PC-3 (cell line): ENCODE data around the gene MS4A18. TPM values are rescaled to one million over a fixed set of nuclear protein-coding genes. Genes with fewer than 3 reads are reported as not detected.

Source experiments
- ATAC-seq: fragments of 200-7000 bp; cut with Tn5 transposase; 2 replicates; pipeline ENCODE4 v1.9.1; 2020; ENCODE audit warnings: mild to moderate bottlenecking, moderate library complexity
- BruUV-seq: library from RNA; stranded (reverse); fragments of 400-500 nt; replicated peaks from 2 replicates; lab custom pipeline; 2021; lab: Mats Ljungman, UMichigan
- CTCF ChIA-PET: fragments of 300-600 bp; sonication (Branson Sonifier 250); formaldehyde crosslinking; loops from one replicate; lab custom pipeline; 2022; ENCODE audit warnings: antibody characterized with exemption; lab: Charles Lee
- POLR2A ChIA-PET: fragments of 300-600 bp; sonication (Branson Sonifier 250); formaldehyde crosslinking; loops from one replicate; lab custom pipeline; 2022; ENCODE audit warnings: antibody characterized with exemption; ENCODE audit not compliant: unreplicated experiment; lab: Charles Lee
- DNase-seq: peaks from one replicate; pipeline ENCODE4 v3.0.0-alpha.2; 2015
- H2AFZ ChIP-seq: fragments of 300-600 bp; sonication (generic); 2 replicates; pipeline ENCODE4 v1.6.0; 2016; ENCODE audit warnings: antibody characterized with exemption, low read length
- H3F3A ChIP-seq: fragments of 300-600 bp; sonication (generic); one replicate; pipeline ENCODE4 v1.6.0; 2017; ENCODE audit warnings: antibody characterized with exemption, low read length, control low read depth, mild to moderate bottlenecking; ENCODE audit not compliant: unreplicated experiment
- H3K27ac ChIP-seq: fragments of 300-600 bp; sonication (generic); 2 replicates; pipeline ENCODE4 v1.5.1; 2016; ENCODE audit warnings: mild to moderate bottlenecking, low read length
- H3K27me3 ChIP-seq: fragments of 300-600 bp; sonication (generic); 2 replicates; pipeline ENCODE4 v1.6.1; 2016; ENCODE audit warnings: low read length, mixed read lengths
- H3K36me3 ChIP-seq: fragments of 300-600 bp; sonication (generic); 2 replicates; pipeline ENCODE4 v1.6.1; 2016; ENCODE audit warnings: low read depth, mixed run types, low read length, mixed read lengths
- H3K4me1 ChIP-seq: fragments of 300-600 bp; sonication (generic); 2 replicates; pipeline ENCODE4 v1.5.1; 2016; ENCODE audit warnings: low read length; ENCODE audit not compliant: insufficient read depth
- H3K4me2 ChIP-seq: fragments of 300-600 bp; sonication (generic); 2 replicates; pipeline ENCODE4 v1.6.0; 2016; ENCODE audit warnings: low read length
- H3K4me3 ChIP-seq: fragments of 300-600 bp; sonication (generic); 2 replicates; pipeline ENCODE4 v1.5.1; 2016; ENCODE audit warnings: mild to moderate bottlenecking, low read length, mixed read lengths
- H3K79me2 ChIP-seq: fragments of 300-600 bp; sonication (generic); 2 replicates; pipeline ENCODE4 v1.6.1; 2017; ENCODE audit warnings: low read length, mixed read lengths
- H3K9ac ChIP-seq: fragments of 300-600 bp; sonication (generic); 2 replicates; pipeline ENCODE4 v1.6.0; 2016; ENCODE audit warnings: mild to moderate bottlenecking, low read length
- H3K9me2 ChIP-seq: fragments of 300-600 bp; sonication (generic); replicated peaks from 2 replicates; pipeline ENCODE4 v1.6.1; 2016; ENCODE audit warnings: mixed run types, low read length, mixed read lengths
- H3K9me3 ChIP-seq: fragments of 300-600 bp; sonication (generic); 2 replicates; pipeline ENCODE4 v1.6.1; 2016; ENCODE audit warnings: low read length, mixed read lengths
- H4K20me1 ChIP-seq: fragments of 300-600 bp; sonication (generic); 2 replicates; pipeline ENCODE4 v1.6.1; 2016; ENCODE audit warnings: low read length, mixed read lengths
- EZH2 ChIP-seq: fragments of 300-600 bp; sonication (generic); IDR thresholded peaks from one replicate; pipeline ENCODE4 v1.6.1; 2017; ENCODE audit warnings: antibody characterized with exemption, mild to moderate bottlenecking, low read length; ENCODE audit not compliant: unreplicated experiment
- EZH2phosphoT487 ChIP-seq: fragments of 300-600 bp; sonication (generic); IDR thresholded peaks from 2 replicates; pipeline ENCODE4 v1.6.1; 2018; ENCODE audit warnings: mild to moderate bottlenecking, antibody characterized with exemption, low read length, borderline replicate concordance
- intact Hi-C: fragments of 100-400 bp; cut with micrococcal nuclease; formaldehyde crosslinking; loops from 2 replicates; pipeline ENCODE4 v1.9.0; 2023
- total RNA-seq: library from RNA; depleted of rRNA; stranded (reverse); fragments of >200 nt; gene quantifications from 2 replicates; pipeline ENCODE4 v1.2.3, GENCODE V29; 2014
- TF ChIP-seq, protein P1 (sequence below): fragments of 300-600 bp; sonication (generic); conservative IDR thresholded peaks from 2 replicates; pipeline ENCODE4 v1.5.1; 2017; ENCODE audit warnings: antibody characterized with exemption, low read depth, mild to moderate bottlenecking, low read length

MS4A18 gene
- total RNA-seq, 1 experiment from 2014 or later, result not detected

DNA sequence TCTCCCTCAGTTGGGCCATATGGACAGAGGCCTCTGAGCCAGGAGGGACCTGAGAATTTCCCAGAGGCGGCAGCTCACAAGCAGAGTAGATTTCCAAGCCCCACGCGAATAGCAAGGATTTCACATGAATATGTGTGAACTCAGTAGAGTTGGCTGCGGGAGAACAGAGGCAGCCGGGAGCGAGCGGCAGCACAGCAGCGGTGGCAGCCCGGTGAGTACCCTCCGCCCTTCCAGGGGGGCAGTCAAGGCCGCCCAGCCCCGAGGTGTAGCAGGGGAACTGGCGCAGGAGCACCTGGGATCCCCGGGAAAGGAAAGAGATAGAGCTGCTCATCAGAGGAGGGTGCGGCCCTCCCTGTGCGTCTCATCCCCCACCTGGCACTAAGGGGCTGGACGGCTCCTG lies 23.7 kb downstream of the MS4A18 start:
- DNase-seq (no peak), ATAC-seq (no peak)
- H3K27me3 ChIP-seq, result peaks cover 21% of the 10 kb centered on the region
- ChIA-PET CTCF (no interaction called here), POLR2A (no interaction called here)
- no peak overlapping the region for H3K4me3 ChIP-seq
- no peak overlapping the region for H3K4me2 ChIP-seq
- no peak overlapping the region for H3K9ac ChIP-seq
- no peak overlapping the region for H3K27ac ChIP-seq
- H4K20me1 ChIP-seq, result no peaks in the 10 kb centered on the region
- H3K9me3 ChIP-seq, result no peaks in the 10 kb centered on the region
- no peaks in the 10 kb centered on the region for H3F3A ChIP-seq
- TF ChIP-seq EZH2, result no peak
- TF ChIP-seq EZH2phosphoT487, result no peak
- TF ChIP-seq, protein P1, sequence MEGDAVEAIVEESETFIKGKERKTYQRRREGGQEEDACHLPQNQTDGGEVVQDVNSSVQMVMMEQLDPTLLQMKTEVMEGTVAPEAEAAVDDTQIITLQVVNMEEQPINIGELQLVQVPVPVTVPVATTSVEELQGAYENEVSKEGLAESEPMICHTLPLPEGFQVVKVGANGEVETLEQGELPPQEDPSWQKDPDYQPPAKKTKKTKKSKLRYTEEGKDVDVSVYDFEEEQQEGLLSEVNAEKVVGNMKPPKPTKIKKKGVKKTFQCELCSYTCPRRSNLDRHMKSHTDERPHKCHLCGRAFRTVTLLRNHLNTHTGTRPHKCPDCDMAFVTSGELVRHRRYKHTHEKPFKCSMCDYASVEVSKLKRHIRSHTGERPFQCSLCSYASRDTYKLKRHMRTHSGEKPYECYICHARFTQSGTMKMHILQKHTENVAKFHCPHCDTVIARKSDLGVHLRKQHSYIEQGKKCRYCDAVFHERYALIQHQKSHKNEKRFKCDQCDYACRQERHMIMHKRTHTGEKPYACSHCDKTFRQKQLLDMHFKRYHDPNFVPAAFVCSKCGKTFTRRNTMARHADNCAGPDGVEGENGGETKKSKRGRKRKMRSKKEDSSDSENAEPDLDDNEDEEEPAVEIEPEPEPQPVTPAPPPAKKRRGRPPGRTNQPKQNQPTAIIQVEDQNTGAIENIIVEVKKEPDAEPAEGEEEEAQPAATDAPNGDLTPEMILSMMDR, result no peak
- no peaks in the 10 kb centered on the region for H3K79me2 ChIP-seq
- no peak overlapping the region for H2AFZ ChIP-seq
- no peaks in the 10 kb centered on the region for H3K4me1 ChIP-seq
- H3K36me3 ChIP-seq, result no peaks in the 10 kb centered on the region
- intact Hi-C loops, result no loop called here
- no peaks in the 10 kb centered on the region for H3K9me2 ChIP-seq
- BruUV-seq, result no TSS peak

DNA sequence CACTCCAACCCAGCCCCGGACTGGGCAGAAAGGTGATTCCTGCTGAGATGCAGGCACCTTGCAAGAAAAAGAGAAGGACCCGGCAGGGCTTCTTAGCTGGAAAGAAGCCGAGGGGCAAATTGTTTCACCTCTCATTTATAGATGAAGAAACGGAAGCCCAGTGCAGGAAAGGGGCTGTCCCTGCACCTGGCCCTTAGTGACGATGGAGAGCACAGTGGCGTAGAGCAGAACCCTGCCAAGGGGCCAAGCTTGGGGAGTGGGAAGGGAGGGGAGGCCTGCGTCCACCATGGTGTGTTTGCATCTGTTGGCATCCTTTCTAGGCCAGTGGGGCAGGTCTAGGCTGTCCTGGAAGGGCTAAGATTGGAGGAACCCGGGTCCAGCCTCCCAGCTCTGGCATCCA lies 24.3 kb downstream of the MS4A18 start:
- no TSS peak for BruUV-seq
- Histone ChIP-seq H3F3A (no peaks in the 10 kb centered on the region), H3K9ac (no peak overlapping the region), H3K4me3 (no peak overlapping the region), H3K4me1 (no peaks in the 10 kb centered on the region), H3K4me2 (no peak overlapping the region), H4K20me1 (no peaks in the 10 kb centered on the region), H3K27me3 (peaks cover 26% of the 10 kb centered on the region), H3K27ac (no peak overlapping the region), H3K36me3 (no peaks in the 10 kb centered on the region), H3K79me2 (no peaks in the 10 kb centered on the region), H3K9me3 (no peaks in the 10 kb centered on the region), H3K9me2 (no peaks in the 10 kb centered on the region), H2AFZ (no peak overlapping the region)
- ATAC-seq (no peak), DNase-seq (no peak)
- POLR2A ChIA-PET, result no interaction called here
- TF ChIP-seq EZH2phosphoT487, result no peak
- TF ChIP-seq, protein P1, result no peak
- TF ChIP-seq EZH2, result no peak
- CTCF ChIA-PET, result no interaction called here
- intact Hi-C loops, result no loop called here

DNA sequence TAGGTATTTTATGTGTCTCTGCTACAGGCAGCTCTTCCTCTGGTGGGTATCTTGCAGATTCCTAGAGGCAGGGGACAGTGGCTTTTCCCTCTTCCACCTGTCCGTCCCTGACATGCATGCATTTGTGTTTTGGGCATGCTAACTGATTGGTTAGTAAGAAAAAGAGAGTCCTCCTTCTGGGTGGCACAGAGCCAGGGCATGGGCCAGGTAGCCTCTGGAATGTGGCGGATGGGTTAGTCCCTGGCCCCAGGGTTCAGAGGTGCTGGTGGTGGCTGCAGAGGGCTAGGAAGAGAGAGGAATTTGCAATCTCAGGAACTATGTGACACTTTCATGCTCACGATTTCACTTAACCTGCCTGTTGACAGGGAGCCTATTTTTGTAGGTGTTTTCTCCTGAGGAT lies 26.4 kb downstream of the MS4A18 start:
- TF ChIP-seq EZH2phosphoT487 (no peak), EZH2 (no peak)
- TF ChIP-seq, protein P1, result no peak
- no peak overlapping the region for H3K9ac ChIP-seq
- POLR2A ChIA-PET, result no interaction called here
- no peak overlapping the region for H2AFZ ChIP-seq
- BruUV-seq, result no TSS peak
- no peak overlapping the region for H3K4me2 ChIP-seq
- no peaks in the 10 kb centered on the region for H4K20me1 ChIP-seq
- no peak overlapping the region for H3K27ac ChIP-seq
- no peak overlapping the region for H3K4me3 ChIP-seq
- no peaks in the 10 kb centered on the region for H3K9me2 ChIP-seq
- no peaks in the 10 kb centered on the region for H3K4me1 ChIP-seq
- ATAC-seq (no peak), DNase-seq (no peak)
- intact Hi-C loops, result no loop called here
- no peaks in the 10 kb centered on the region for H3K9me3 ChIP-seq
- CTCF ChIA-PET, result no interaction called here
- H3K79me2 ChIP-seq, result no peaks in the 10 kb centered on the region
- no peaks in the 10 kb centered on the region for H3K36me3 ChIP-seq
- H3F3A ChIP-seq, result no peaks in the 10 kb centered on the region
- H3K27me3 ChIP-seq, result peaks cover 26% of the 10 kb centered on the region
